PFSK-1 (cell line): Measurements from ENCODE around the gene SLC17A9.

ENCODE experiments used
- POLR2AphosphoS5 ChIP-seq: IDR thresholded peaks from 2 replicates; pipeline ENCODE4 v1.6.1; 2012; ENCODE audit warnings: low read depth, mild to moderate bottlenecking, control low read depth, low read length, moderate library complexity
- SIN3A ChIP-seq: IDR thresholded peaks from 2 replicates; pipeline ENCODE4 v1.6.1; 2012; ENCODE audit warnings: mild to moderate bottlenecking, low read length, moderate library complexity, borderline replicate concordance; ENCODE audit not compliant: insufficient read depth
- TAF1 ChIP-seq: IDR thresholded peaks from 2 replicates; pipeline ENCODE4 v1.6.1; 2012; ENCODE audit warnings: low read length, control low read depth, borderline replicate concordance; ENCODE audit not compliant: insufficient read depth
- TF ChIP-seq, protein P1 (sequence below), 2 experiments: IDR thresholded peaks; 2 replicates each; pipeline versions ENCODE4 v1.6.1 to v1.8.0; 2011 to 2012; ENCODE audit warnings: low read depth in 2 of 2, low read length in 2 of 2, control low read depth in 1 of 2, inconsistent platforms in 1 of 2, mild to moderate bottlenecking in 1 of 2, moderate library complexity in 1 of 2; ENCODE audit not compliant: insufficient read depth in 1 of 2

DNA sequence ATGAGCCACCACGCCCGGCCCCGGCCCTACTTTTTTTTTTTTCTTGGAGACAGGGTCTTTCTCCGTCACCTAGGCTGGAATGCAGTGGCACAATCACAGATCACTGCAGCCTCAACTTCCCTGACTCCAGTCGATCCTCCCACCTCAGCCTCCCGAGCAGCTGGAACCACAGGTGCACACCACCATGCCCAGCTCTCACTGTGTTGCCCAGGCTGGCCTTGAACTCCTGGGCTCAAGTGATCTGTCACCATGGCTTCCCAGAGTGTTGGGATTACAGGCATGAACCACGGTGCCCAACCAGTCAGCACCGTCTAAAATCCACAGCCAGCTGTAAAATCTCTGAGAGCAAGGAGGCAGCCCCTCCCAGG lies 17.4 kb downstream of the SLC17A9 start:
- TF ChIP-seq SIN3A (no peak), POLR2AphosphoS5 (no peak), TAF1 (no peak)
- TF ChIP-seq, protein P1, sequence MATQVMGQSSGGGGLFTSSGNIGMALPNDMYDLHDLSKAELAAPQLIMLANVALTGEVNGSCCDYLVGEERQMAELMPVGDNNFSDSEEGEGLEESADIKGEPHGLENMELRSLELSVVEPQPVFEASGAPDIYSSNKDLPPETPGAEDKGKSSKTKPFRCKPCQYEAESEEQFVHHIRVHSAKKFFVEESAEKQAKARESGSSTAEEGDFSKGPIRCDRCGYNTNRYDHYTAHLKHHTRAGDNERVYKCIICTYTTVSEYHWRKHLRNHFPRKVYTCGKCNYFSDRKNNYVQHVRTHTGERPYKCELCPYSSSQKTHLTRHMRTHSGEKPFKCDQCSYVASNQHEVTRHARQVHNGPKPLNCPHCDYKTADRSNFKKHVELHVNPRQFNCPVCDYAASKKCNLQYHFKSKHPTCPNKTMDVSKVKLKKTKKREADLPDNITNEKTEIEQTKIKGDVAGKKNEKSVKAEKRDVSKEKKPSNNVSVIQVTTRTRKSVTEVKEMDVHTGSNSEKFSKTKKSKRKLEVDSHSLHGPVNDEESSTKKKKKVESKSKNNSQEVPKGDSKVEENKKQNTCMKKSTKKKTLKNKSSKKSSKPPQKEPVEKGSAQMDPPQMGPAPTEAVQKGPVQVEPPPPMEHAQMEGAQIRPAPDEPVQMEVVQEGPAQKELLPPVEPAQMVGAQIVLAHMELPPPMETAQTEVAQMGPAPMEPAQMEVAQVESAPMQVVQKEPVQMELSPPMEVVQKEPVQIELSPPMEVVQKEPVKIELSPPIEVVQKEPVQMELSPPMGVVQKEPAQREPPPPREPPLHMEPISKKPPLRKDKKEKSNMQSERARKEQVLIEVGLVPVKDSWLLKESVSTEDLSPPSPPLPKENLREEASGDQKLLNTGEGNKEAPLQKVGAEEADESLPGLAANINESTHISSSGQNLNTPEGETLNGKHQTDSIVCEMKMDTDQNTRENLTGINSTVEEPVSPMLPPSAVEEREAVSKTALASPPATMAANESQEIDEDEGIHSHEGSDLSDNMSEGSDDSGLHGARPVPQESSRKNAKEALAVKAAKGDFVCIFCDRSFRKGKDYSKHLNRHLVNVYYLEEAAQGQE (IDR thresholded peaks at IDR 0.05; ENCODE audit: insufficient read depth in 1 of 2, low read depth in 2 of 2, low read length in 2 of 2), result no peak
